Spinal cord (tissue), 10 donors: ENCODE measurements around the gene SRSF5. TPM values are rescaled to one million over a fixed set of nuclear protein-coding genes. Genes with fewer than 3 reads are reported as not detected.
"Not testable (repeated sequence)": the region's sequence is repeated elsewhere in the genome, so short reads cannot be mapped to it uniquely, and the experiment has no call there.

Source experiments
- DNase-seq, 6 donors: peaks; one replicate each; pipeline versions ENCODE4 v3.0.0 to v3.0.0-alpha.2; 2013 to 2015; ENCODE audit warnings: low spot score in 6 of 6, low read depth in 4 of 6
- H3K27ac ChIP-seq: one replicate; pipeline ENCODE4 v1.5.1; 2013; ENCODE audit warnings: low read depth, low read length, control low read depth
- H3K27me3 ChIP-seq: one replicate; pipeline ENCODE4 v1.6.1; 2013; ENCODE audit warnings: low read length; ENCODE audit not compliant: control insufficient read depth, insufficient read depth
- H3K36me3 ChIP-seq: one replicate; pipeline ENCODE4 v1.6.1; 2013; ENCODE audit warnings: low read length; ENCODE audit not compliant: control insufficient read depth, insufficient read depth
- H3K4me1 ChIP-seq: one replicate; pipeline ENCODE4 v1.6.1; 2013; ENCODE audit warnings: low read length; ENCODE audit not compliant: control insufficient read depth, insufficient read depth
- H3K4me3 ChIP-seq: one replicate; pipeline ENCODE4 v1.5.1; 2013; ENCODE audit warnings: low read depth, low read length, control low read depth
- H3K9me3 ChIP-seq: one replicate; pipeline ENCODE4 v1.6.1; 2013; ENCODE audit warnings: low read length; ENCODE audit not compliant: control insufficient read depth, insufficient read depth
- WGBS: methylation state at CpG from one replicate; pipeline ENCODE4 v1.1.5; 2013; ENCODE audit warnings: missing lambda C conversion rate; ENCODE audit not compliant: insufficient coverage; 5-methylcytosine and 5-hydroxymethylcytosine counted together
- long read RNA-seq, 4 donors: transcript quantifications; one replicate each; lab custom pipeline, GENCODE V29; 2026
- polyA plus RNA-seq, 2 donors: library from polyadenylated mRNA; unstranded; fragments of 120-200 nt; gene quantifications; one replicate each; pipeline ENCODE4 v1.2.1, GENCODE V29; 2013; ENCODE audit not compliant: insufficient read length in 2 of 2
- total RNA-seq, 2 donors: library from RNA; depleted of rRNA in 1 of 2; stranded (reverse); fragments of 120-200 nt in 1 of 2; fragments of >200 nt in 1 of 2; gene quantifications; one replicate each; pipeline versions ENCODE4 v1.2.3 to v1.2.4, GENCODE V29; 2013 to 2014
- donor health status: healthy.

Gene SRSF5
- 100 to 1,000 TPM; 170 to 387 TPM for total RNA-seq
- 100 to 1,000 TPM; 498 to 578 TPM for polyA plus RNA-seq
- long read RNA-seq, donor 1, transcript SRSF5-208 (2 exons, 947 nt), result minor isoform, 9 of 510 reads
- long read RNA-seq, donor 1, transcript SRSF5-216 (4 exons, 644 nt), result minor isoform, 13 of 510 reads
- long read RNA-seq, donor 1, transcript SRSF5-217 (8 exons, 1,500 nt), result major isoform, 16 of 510 reads
- long read RNA-seq, donor 1, transcript SRSF5-212 (7 exons, 2,443 nt), result minor isoform, 5 of 510 reads
- long read RNA-seq, donor 1, partial matches to known transcripts, result 390 of 510 reads
- long read RNA-seq, donor 1, other reads (novel, unspliced or antisense), result 64 of 510 reads
- long read RNA-seq, donor 2, partial matches to known transcripts, result 30 of 52 reads
- long read RNA-seq, donor 2, other reads (novel, unspliced or antisense), result 13 of 52 reads
- long read RNA-seq, donor 3, transcript SRSF5-217 (8 exons, 1,500 nt), result major isoform, 9 of 69 reads
- long read RNA-seq, donor 3, partial matches to known transcripts, result 45 of 69 reads
- long read RNA-seq, donor 3, other reads (novel, unspliced or antisense), result 12 of 69 reads
- long read RNA-seq, donor 4, transcript SRSF5-201 (8 exons, 1,638 nt), result minor isoform, 7 of 1,654 reads
- long read RNA-seq, donor 4, transcript SRSF5-208 (2 exons, 947 nt), result major isoform, 22 of 1,654 reads
- long read RNA-seq, donor 4, transcript SRSF5-217 (8 exons, 1,500 nt), result minor isoform, 14 of 1,654 reads
- long read RNA-seq, donor 4, partial matches to known transcripts, result 1,520 of 1,654 reads
- long read RNA-seq, donor 4, other reads (novel, unspliced or antisense), result 74 of 1,654 reads

- DNase-seq, result peak; percentile 93 to 99 (median 97)
- peaks cover 17% of the 10 kb centered on the region for H3K4me1 ChIP-seq
- no peaks in the 10 kb centered on the region for H3K9me3 ChIP-seq
- no peaks in the 10 kb centered on the region for H3K27me3 ChIP-seq
- peaks cover 30% of the 10 kb centered on the region for H3K36me3 ChIP-seq
- H3K4me3 ChIP-seq, result peak within 1 kb of the TSS; percentile 100
- WGBS, result under 1% methylated on average over 30 of the region's 31 CpGs
- H3K27ac ChIP-seq, result peak within 1 kb of the TSS; percentile 100
These were observed at the start of gene SRSF5 for GRCh38 chr14:69766984-69767368. TSS of gene SRSF5 (plus strand) at chr14:69767142. CDS start at chr14:69768157, 1,015 bp downstream.

DNA sequence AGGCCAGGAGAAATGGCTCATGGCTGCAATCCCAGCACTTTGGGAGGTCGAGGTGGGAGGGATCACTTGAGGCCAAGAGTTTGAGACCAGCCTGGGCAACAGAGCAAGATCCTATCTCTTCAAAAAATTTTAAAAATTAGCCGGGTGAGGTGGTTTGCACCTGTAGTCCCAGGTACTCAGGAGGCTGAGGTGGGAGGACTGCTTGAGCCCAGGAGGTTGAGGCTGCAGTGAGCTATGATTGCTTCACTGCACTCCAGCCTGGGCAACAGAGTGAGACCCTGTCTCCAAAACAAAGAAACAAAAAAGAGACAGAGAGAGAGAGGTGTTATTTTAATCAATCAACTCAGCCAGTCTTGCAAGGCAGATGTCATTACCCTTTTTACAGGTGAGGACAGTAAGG, 48.3 kb upstream of the SRSF5 start:
- peaks cover 49% of the 10 kb centered on the region for H3K4me1 ChIP-seq
- DNase-seq, H3K4me3 ChIP-seq, H3K27me3 ChIP-seq, H3K27ac ChIP-seq, H3K9me3 ChIP-seq, H3K36me3 ChIP-seq: not testable (repeated sequence)
- no CpG with 5 or more reads among the region's 2 CpGs for WGBS

DNA sequence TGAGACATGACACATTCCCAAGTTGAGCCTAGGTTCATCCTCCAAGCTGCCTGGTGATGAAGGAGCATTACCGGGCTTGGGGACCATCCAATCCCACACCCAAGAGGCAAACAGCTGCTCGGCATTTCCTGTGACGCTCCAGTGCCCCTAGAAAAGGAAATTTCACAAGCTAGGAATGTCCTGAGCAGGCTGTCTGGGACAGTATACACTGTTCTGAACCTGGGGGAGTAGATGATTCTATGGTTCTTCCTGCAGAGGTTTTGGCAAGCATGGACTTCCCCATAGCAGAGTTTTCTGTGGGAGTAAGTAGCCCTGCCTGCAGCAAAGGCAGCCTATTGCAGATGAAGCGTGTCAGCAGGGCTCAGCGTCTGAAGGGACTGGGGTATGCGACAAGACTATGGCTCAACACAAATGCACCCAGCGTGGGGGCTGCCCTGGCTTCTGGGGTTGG, 47.4 kb upstream of the SRSF5 start:
- Histone ChIP-seq H3K27me3 (no peaks in the 10 kb centered on the region), H3K4me1 (peaks cover 42% of the 10 kb centered on the region), H3K4me3 (no peak overlapping the region), H3K27ac (no peak overlapping the region), H3K9me3 (no peaks in the 10 kb centered on the region), H3K36me3 (no peaks in the 10 kb centered on the region)
- 44% methylated on average over 5 of the region's 7 CpGs for WGBS
- DNase-seq, result no peak

- DNase-seq, result no peak
- Histone ChIP-seq H3K4me1 (peaks cover 31% of the 10 kb centered on the region), H3K27me3 (no peaks in the 10 kb centered on the region), H3K9me3 (no peaks in the 10 kb centered on the region), H3K27ac (no peak overlapping the region), H3K36me3 (no peaks in the 10 kb centered on the region), H3K4me3 (no peak overlapping the region)
- WGBS, result 33% methylated on average over 3 of the region's 4 CpGs
These were observed 46.0 kb upstream of the SRSF5 start for GRCh38 chr14:69720912-69721311.

- WGBS, result 8% methylated on average over 40 of the region's 51 CpGs
- Histone ChIP-seq H3K36me3 (no peaks in the 10 kb centered on the region), H3K4me3 (peak overlapping the region; percentile 38), H3K27ac (no peak overlapping the region), H3K27me3 (no peaks in the 10 kb centered on the region), H3K4me1 (peaks cover 12% of the 10 kb centered on the region), H3K9me3 (no peaks in the 10 kb centered on the region)
- peak in 5 of 6 donors; percentile 57 to 93 (median 70) for DNase-seq
These were observed 40.0 kb upstream of the SRSF5 start for GRCh38 chr14:69726761-69727511.

- H3K9me3 ChIP-seq, result no peaks in the 10 kb centered on the region
- no peaks in the 10 kb centered on the region for H3K27me3 ChIP-seq
- no peak overlapping the region for H3K4me3 ChIP-seq
- H3K4me1 ChIP-seq, result peaks cover 12% of the 10 kb centered on the region
- WGBS, result 97% methylated on average over 4 of the region's 4 CpGs
- H3K36me3 ChIP-seq, result no peaks in the 10 kb centered on the region
- H3K27ac ChIP-seq, result no peak overlapping the region
- DNase-seq, result no peak
These were observed 39.1 kb upstream of the SRSF5 start for GRCh38 chr14:69727860-69728259.

- H3K4me3 ChIP-seq, result not testable (repeated sequence)
- WGBS, result 100% methylated on average over 8 of the region's 8 CpGs
These were observed 34.9 kb upstream of the SRSF5 start for GRCh38 chr14:69731919-69732598.

DNA sequence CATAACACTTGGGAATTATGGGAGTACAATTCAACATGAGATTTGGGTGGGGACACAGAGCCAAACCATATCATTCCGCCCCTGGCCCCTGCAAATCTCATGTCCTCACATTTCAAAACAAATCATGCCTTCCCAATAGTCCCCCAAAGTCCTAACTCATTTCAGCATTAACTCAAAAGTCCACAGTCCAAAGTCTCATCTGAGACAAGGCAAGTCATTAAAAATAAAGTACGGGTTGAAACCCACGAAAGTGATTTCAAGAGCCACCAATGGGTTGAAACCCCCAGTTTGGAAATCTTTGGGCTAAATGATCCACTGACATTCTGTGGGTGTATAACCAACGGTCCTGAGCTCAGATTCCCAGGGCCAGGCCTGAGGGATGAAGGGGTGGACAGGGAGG, 30.5 kb upstream of the SRSF5 start:
- H3K4me3 ChIP-seq, H3K27me3 ChIP-seq, H3K36me3 ChIP-seq, H3K4me1 ChIP-seq, DNase-seq, H3K27ac ChIP-seq, H3K9me3 ChIP-seq: not testable (repeated sequence)
- 81% methylated on average over 4 of the region's 4 CpGs for WGBS

More at GRCh38 chr14:69731919-69732598, 34.9 kb upstream of the SRSF5 start:
- not testable (repeated sequence) for H3K27ac ChIP-seq, H3K36me3 ChIP-seq, H3K9me3 ChIP-seq, H3K27me3 ChIP-seq, DNase-seq, H3K4me1 ChIP-seq

DNA sequence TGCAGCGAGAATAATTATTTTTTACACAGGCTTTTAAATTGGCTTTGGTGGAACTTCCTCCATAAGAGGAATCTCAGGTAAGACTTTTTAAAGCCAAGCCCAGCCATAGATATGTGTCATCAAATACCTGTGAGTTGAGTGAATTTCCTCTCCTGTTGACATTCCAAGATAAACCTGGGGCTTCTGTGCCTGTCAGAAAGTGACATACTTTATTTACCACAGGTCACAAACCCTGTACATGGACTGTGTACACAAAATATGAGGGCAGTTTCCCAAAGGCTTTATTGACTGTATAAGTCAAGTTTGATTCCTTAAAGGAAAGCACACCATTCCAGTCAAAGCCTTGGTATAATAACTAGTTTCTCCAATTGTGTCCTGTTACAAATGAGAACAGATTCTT, 25.9 kb upstream of the SRSF5 start:
- WGBS, result no CpG with 5 or more reads among the region's 1 CpG
- no peaks in the 10 kb centered on the region for H3K9me3 ChIP-seq
- no peaks in the 10 kb centered on the region for H3K27me3 ChIP-seq
- H3K4me1 ChIP-seq, result no peaks in the 10 kb centered on the region
- no peaks in the 10 kb centered on the region for H3K36me3 ChIP-seq
- DNase-seq, result no peak
- no peak overlapping the region for H3K27ac ChIP-seq
- no peak overlapping the region for H3K4me3 ChIP-seq
